SK-N-SH treated with all-trans-retinoic acid at 6 μM for 48 hours (cell line): Measurements from ENCODE around the gene INSL3.

Experiments
- ATAC-seq: fragments of 200-7000 bp; cut with Tn5 transposase; 3 replicates; pipeline ENCODE4 v1.9.1; 2020; ENCODE audit warnings: mild to moderate bottlenecking, moderate library complexity
- BACH2 ChIP-seq: fragments of 250-450 bp; sonication (Bioruptor Pico); IDR thresholded peaks from 2 replicates; pipeline ENCODE4 v1.9.0; 2021; ENCODE audit warnings: mild to moderate bottlenecking, borderline replicate concordance
- CREB5 ChIP-seq: fragments of 250-450 bp; sonication (Bioruptor Pico); IDR thresholded peaks from 2 replicates; pipeline ENCODE4 v1.5.1; 2020; ENCODE audit warnings: low read depth, mild to moderate bottlenecking, moderate library complexity
- CSDC2 ChIP-seq: fragments of 250-450 bp; sonication (Bioruptor Pico); IDR thresholded peaks from 2 replicates; pipeline ENCODE4 v1.5.0; 2020; ENCODE audit warnings: mild to moderate bottlenecking, moderate library complexity
- ESRRG ChIP-seq: fragments of 250-450 bp; sonication (Bioruptor Pico); IDR thresholded peaks from 2 replicates; pipeline ENCODE4 v1.6.1; 2021; ENCODE audit warnings: mild to moderate bottlenecking
- GLIS3 ChIP-seq: fragments of 250-450 bp; sonication (Bioruptor Pico); IDR thresholded peaks from 2 replicates; pipeline ENCODE4 v1.5.0; 2020; ENCODE audit warnings: mild to moderate bottlenecking, moderate library complexity
- PATZ1 ChIP-seq: fragments of 250-450 bp; sonication (Bioruptor Pico); IDR thresholded peaks from 2 replicates; pipeline ENCODE4 v1.8.0; 2020; ENCODE audit warnings: mild to moderate bottlenecking, moderate library complexity, borderline replicate concordance
- POU6F1 ChIP-seq: fragments of 250-450 bp; sonication (Bioruptor Pico); IDR thresholded peaks from 2 replicates; pipeline ENCODE4 v1.8.0; 2021; ENCODE audit warnings: low read depth, mild to moderate bottlenecking, moderate library complexity, borderline replicate concordance
- PPARA ChIP-seq: fragments of 250-450 bp; sonication (Bioruptor Pico); IDR thresholded peaks from 2 replicates; pipeline ENCODE4 v1.5.0; 2020; ENCODE audit warnings: mild to moderate bottlenecking, borderline replicate concordance
- RARB ChIP-seq: fragments of 250-450 bp; sonication (Bioruptor Pico); IDR thresholded peaks from 2 replicates; pipeline ENCODE4 v1.8.0; 2021; ENCODE audit warnings: mild to moderate bottlenecking, moderate library complexity
- SNAI2 ChIP-seq: fragments of 250-450 bp; sonication (Bioruptor Pico); IDR thresholded peaks from 2 replicates; pipeline ENCODE4 v1.5.0; 2020; ENCODE audit warnings: mild to moderate bottlenecking, moderate library complexity
- TCF4 ChIP-seq: fragments of 250-450 bp; sonication (Bioruptor Pico); IDR thresholded peaks from 2 replicates; pipeline ENCODE4 v1.8.0; 2021; ENCODE audit warnings: mild to moderate bottlenecking, moderate library complexity, borderline replicate concordance
- TOX ChIP-seq: fragments of 250-450 bp; sonication (Bioruptor Pico); IDR thresholded peaks from 2 replicates; pipeline ENCODE4 v1.8.0; 2021; ENCODE audit warnings: mild to moderate bottlenecking, moderate library complexity, borderline replicate concordance
- TSHZ2 ChIP-seq: fragments of 250-450 bp; sonication (Bioruptor Pico); IDR thresholded peaks from 2 replicates; pipeline ENCODE4 v1.5.0; 2020; ENCODE audit warnings: mild to moderate bottlenecking, moderate library complexity
- ZFP3 ChIP-seq: fragments of 250-450 bp; sonication (Bioruptor Pico); IDR thresholded peaks from 2 replicates; pipeline ENCODE4 v1.5.0; 2020; ENCODE audit warnings: mild to moderate bottlenecking, moderate library complexity
- ZFP30 ChIP-seq: fragments of 450-650 bp; formaldehyde crosslinking; IDR thresholded peaks from 2 replicates; pipeline ENCODE4 v1.5.0; 2022; ENCODE audit warnings: mild to moderate bottlenecking, moderate library complexity
- ZNF70 ChIP-seq: fragments of 450-650 bp; formaldehyde crosslinking; IDR thresholded peaks from 2 replicates; pipeline ENCODE4 v1.5.0; 2020; ENCODE audit warnings: mild to moderate bottlenecking, moderate library complexity
- ZNF8 ChIP-seq: fragments of 450-650 bp; formaldehyde crosslinking; IDR thresholded peaks from 2 replicates; pipeline ENCODE4 v1.5.0; 2020; ENCODE audit warnings: mild to moderate bottlenecking, moderate library complexity

INSL3 gene

GRCh38 chr19:17767559-17767958 lies 53.8 kb downstream of the INSL3 start (continued):
- no peak for TF ChIP-seq CREB5 (CRISPR knock-in tag)

GRCh38 chr19:17766543-17767131 lies 54.7 kb downstream of the INSL3 start:
- no peak for ATAC-seq

More at GRCh38 chr19:17766543-17767131, 54.7 kb downstream of the INSL3 start:
- TF ChIP-seq ZFP30 (no peak), PATZ1 (CRISPR knock-in tag) (no peak), PPARA (CRISPR knock-in tag) (no peak), ZNF8 (no peak), SNAI2 (no peak), POU6F1 (CRISPR knock-in tag) (no peak), BACH2 (CRISPR knock-in tag) (no peak), RARB (CRISPR knock-in tag) (no peak), TSHZ2 (CRISPR knock-in tag) (no peak), ZFP3 (no peak), ZNF70 (CRISPR knock-in tag) (no peak), TOX (no peak), ESRRG (CRISPR knock-in tag) (no peak), TCF4 (CRISPR knock-in tag) (no peak), GLIS3 (CRISPR knock-in tag) (no peak), CSDC2 (CRISPR knock-in tag) (no peak)
